ENCODE measurements around the gene NTRK3.

- TF ChIP-seq, protein P1, sequence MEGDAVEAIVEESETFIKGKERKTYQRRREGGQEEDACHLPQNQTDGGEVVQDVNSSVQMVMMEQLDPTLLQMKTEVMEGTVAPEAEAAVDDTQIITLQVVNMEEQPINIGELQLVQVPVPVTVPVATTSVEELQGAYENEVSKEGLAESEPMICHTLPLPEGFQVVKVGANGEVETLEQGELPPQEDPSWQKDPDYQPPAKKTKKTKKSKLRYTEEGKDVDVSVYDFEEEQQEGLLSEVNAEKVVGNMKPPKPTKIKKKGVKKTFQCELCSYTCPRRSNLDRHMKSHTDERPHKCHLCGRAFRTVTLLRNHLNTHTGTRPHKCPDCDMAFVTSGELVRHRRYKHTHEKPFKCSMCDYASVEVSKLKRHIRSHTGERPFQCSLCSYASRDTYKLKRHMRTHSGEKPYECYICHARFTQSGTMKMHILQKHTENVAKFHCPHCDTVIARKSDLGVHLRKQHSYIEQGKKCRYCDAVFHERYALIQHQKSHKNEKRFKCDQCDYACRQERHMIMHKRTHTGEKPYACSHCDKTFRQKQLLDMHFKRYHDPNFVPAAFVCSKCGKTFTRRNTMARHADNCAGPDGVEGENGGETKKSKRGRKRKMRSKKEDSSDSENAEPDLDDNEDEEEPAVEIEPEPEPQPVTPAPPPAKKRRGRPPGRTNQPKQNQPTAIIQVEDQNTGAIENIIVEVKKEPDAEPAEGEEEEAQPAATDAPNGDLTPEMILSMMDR (IDR thresholded peaks at IDR 0.05; ENCODE audit: borderline replicate concordance, extremely low read depth, low read length, poor library complexity, severe bottlenecking) = no peak
- TF ChIP-seq EZH2 (IDR thresholded peaks at IDR 0.05; ENCODE audit: borderline replicate concordance, low read depth, low read length, severe bottlenecking) = no peak
These were observed 397.9 kb downstream of the NTRK3 start for GRCh38 chr15:87858651-87859050.
